ENCODE results near the gene SGPL1. TPM values are rescaled to one million over a fixed set of nuclear protein-coding genes. Genes with fewer than 3 reads are reported as not detected.

SGPL1 gene
- total RNA-seq, 3 donors from 2014 or later (not counting 1 experiment from before 2014, with no cell fraction given): 33.7 to 48.4 (median 47.8) TPM

GRCh38 chr10:70893227-70894006 is 77.7 kb downstream of the SGPL1 start:
- Mint-ChIP-seq H3K27me3 (ENCODE audit: low read depth in 2 of 2) (no peaks in the 10 kb centered on the region), H3K9me3 (no peaks in the 10 kb centered on the region), H3K36me3 (no peaks in the 10 kb centered on the region), H3K4me3 (no peak overlapping the region), H3K4me1 (peaks cover 0 to 5% of the 10 kb centered on the region in 2 donors), H3K27ac (no peak overlapping the region)
- intact Hi-C loops (cut with micrococcal nuclease): no loop called here
- peaks cover 5% of the 10 kb centered on the region for H3K4me1 ChIP-seq (ENCODE audit: control insufficient read depth, insufficient read depth, low read length)
- ATAC-seq: no peak
- H3K4me3 ChIP-seq (ENCODE audit: low read length): no peak overlapping the region
- H3K27ac ChIP-seq (ENCODE audit: low read length): no peak overlapping the region
- H3K36me3 ChIP-seq (ENCODE audit: control insufficient read depth, insufficient read depth, low read length): no peaks in the 10 kb centered on the region
- no peak for TF ChIP-seq CTCF (IDR thresholded peaks at IDR 0.05)
- no peaks in the 10 kb centered on the region for H3K9me3 ChIP-seq (ENCODE audit: control insufficient read depth, insufficient read depth, low read length)
- no peak for DNase-seq
- WGBS (ENCODE audit: insufficient coverage): 69% methylated on average over 8 of the region's 10 CpGs
- H3K27me3 ChIP-seq (ENCODE audit: control insufficient read depth, insufficient read depth, low read length): no peaks in the 10 kb centered on the region

- Mint-ChIP-seq H3K4me1 (no peaks in the 10 kb centered on the region), H3K9me3 (no peaks in the 10 kb centered on the region), H3K27ac (no peak overlapping the region), H3K4me3 (no peak overlapping the region), H3K27me3 (ENCODE audit: low read depth in 2 of 2) (no peaks in the 10 kb centered on the region), H3K36me3 (no peaks in the 10 kb centered on the region)
- H3K9me3 ChIP-seq (ENCODE audit: control insufficient read depth, insufficient read depth, low read length): no peaks in the 10 kb centered on the region
- no peak overlapping the region for H3K4me3 ChIP-seq (ENCODE audit: low read length)
- no peaks in the 10 kb centered on the region for H3K36me3 ChIP-seq (ENCODE audit: control insufficient read depth, insufficient read depth, low read length)
- no peak overlapping the region for H3K27ac ChIP-seq (ENCODE audit: low read length)
- 92% methylated on average over 2 of the region's 2 CpGs for whole genome bisulfite sequencing (ENCODE audit: insufficient coverage)
- DNase-seq (no peak), ATAC-seq (no peak)
- TF ChIP-seq CTCF (IDR thresholded peaks at IDR 0.05): no peak
- no peaks in the 10 kb centered on the region for H3K27me3 ChIP-seq (ENCODE audit: control insufficient read depth, insufficient read depth, low read length)
- no peaks in the 10 kb centered on the region for H3K4me1 ChIP-seq (ENCODE audit: control insufficient read depth, insufficient read depth, low read length)
- intact Hi-C loops (cut with micrococcal nuclease): no loop called here
Measured at GRCh38 chr10:70894416-70894815, 78.7 kb downstream of the SGPL1 start.

- Mint-ChIP-seq H3K4me1 (no peaks in the 10 kb centered on the region), H3K27ac (no peak overlapping the region), H3K36me3 (no peaks in the 10 kb centered on the region), H3K27me3 (ENCODE audit: low read depth in 2 of 2) (no peaks in the 10 kb centered on the region), H3K4me3 (no peak overlapping the region), H3K9me3 (no peaks in the 10 kb centered on the region)
- intact Hi-C loops (cut with micrococcal nuclease): no loop called here
- Histone ChIP-seq H3K4me1 (ENCODE audit: control insufficient read depth, insufficient read depth, low read length) (no peaks in the 10 kb centered on the region), H3K27ac (ENCODE audit: low read length) (no peak overlapping the region), H3K9me3 (ENCODE audit: control insufficient read depth, insufficient read depth, low read length) (no peaks in the 10 kb centered on the region), H3K27me3 (ENCODE audit: control insufficient read depth, insufficient read depth, low read length) (no peaks in the 10 kb centered on the region), H3K4me3 (ENCODE audit: low read length) (no peak overlapping the region), H3K36me3 (ENCODE audit: control insufficient read depth, insufficient read depth, low read length) (no peaks in the 10 kb centered on the region)
- TF ChIP-seq CTCF (IDR thresholded peaks at IDR 0.05): no peak
- DNase-seq (no peak), ATAC-seq (no peak)
- 100% methylated on average over 1 of the region's 1 CpG for WGBS (ENCODE audit: insufficient coverage)
Measured at GRCh38 chr10:70896551-70896950, 80.8 kb downstream of the SGPL1 start.

- intact Hi-C loops (cut with micrococcal nuclease): no loop called here
- Mint-ChIP-seq H3K36me3 (no peaks in the 10 kb centered on the region), H3K27me3 (ENCODE audit: low read depth in 2 of 2) (no peaks in the 10 kb centered on the region), H3K9me3 (no peaks in the 10 kb centered on the region), H3K27ac (no peak overlapping the region), H3K4me3 (no peak overlapping the region), H3K4me1 (no peaks in the 10 kb centered on the region)
- Histone ChIP-seq H3K9me3 (ENCODE audit: control insufficient read depth, insufficient read depth, low read length) (no peaks in the 10 kb centered on the region), H3K27ac (ENCODE audit: low read length) (no peak overlapping the region), H3K4me1 (ENCODE audit: control insufficient read depth, insufficient read depth, low read length) (no peaks in the 10 kb centered on the region), H3K27me3 (ENCODE audit: control insufficient read depth, insufficient read depth, low read length) (no peaks in the 10 kb centered on the region), H3K36me3 (ENCODE audit: control insufficient read depth, insufficient read depth, low read length) (no peaks in the 10 kb centered on the region), H3K4me3 (ENCODE audit: low read length) (no peak overlapping the region)
- no peak for ATAC-seq
- DNase-seq: no peak
- TF ChIP-seq CTCF (IDR thresholded peaks at IDR 0.05): no peak
- 91% methylated on average over 3 of the region's 3 CpGs for WGBS (ENCODE audit: insufficient coverage)
Measured at GRCh38 chr10:70898687-70899086, 82.9 kb downstream of the SGPL1 start.

All from natural killer cell (primary cell).